Neural progenitor cell (in vitro differentiated cells): Measurements from ENCODE around the gene CLASRP. TPM values are rescaled to one million over a fixed set of nuclear protein-coding genes. Genes with fewer than 3 reads are reported as not detected.
"Not testable (repeated sequence)": the region's sequence is repeated elsewhere in the genome, so short reads cannot be mapped to it uniquely, and the experiment has no call there.

Source experiments
- DNase-seq: peaks from one replicate; pipeline ENCODE4 v3.0.0-alpha.2; 2016; ENCODE audit warnings: low spot score
- H2AFZ ChIP-seq: fragments of 200-600 bp; sonication (generic); replicated peaks from 2 replicates; pipeline ENCODE4 v1.6.1; 2016; ENCODE audit warnings: antibody characterized with exemption
- H3F3A ChIP-seq: fragments of 200-600 bp; sonication (generic); 2 replicates; pipeline ENCODE4 v1.6.1; 2016; ENCODE audit warnings: antibody characterized with exemption, low read depth
- H3K27ac ChIP-seq: fragments of 200-600 bp; sonication (generic); 2 replicates; pipeline ENCODE4 v1.5.1; 2016; ENCODE audit warnings: mild to moderate bottlenecking
- H3K27me3 ChIP-seq: fragments of 200-600 bp; sonication (generic); 2 replicates; pipeline ENCODE4 v1.6.1; 2016; ENCODE audit warnings: mild to moderate bottlenecking, moderate library complexity
- H3K36me3 ChIP-seq: fragments of 200-600 bp; sonication (generic); 2 replicates; pipeline ENCODE4 v1.5.1; 2016
- H3K4me1 ChIP-seq: fragments of 200-600 bp; sonication (generic); 2 replicates; pipeline ENCODE4 v1.6.1; 2016; ENCODE audit warnings: mixed run types
- H3K4me2 ChIP-seq: fragments of 200-600 bp; sonication (generic); 2 replicates; pipeline ENCODE4 v1.6.1; 2016
- H3K4me3 ChIP-seq: fragments of 200-600 bp; sonication (generic); 2 replicates; pipeline ENCODE4 v1.5.1; 2016
- H3K79me2 ChIP-seq: fragments of 200-600 bp; sonication (generic); 2 replicates; pipeline ENCODE4 v1.6.1; 2016; ENCODE audit warnings: low read depth
- H3K9ac ChIP-seq: fragments of 200-600 bp; sonication (generic); 2 replicates; pipeline ENCODE4 v1.6.1; 2016
- H3K9me3 ChIP-seq: fragments of 200-600 bp; sonication (generic); 2 replicates; pipeline ENCODE4 v1.5.1; 2016; ENCODE audit warnings: low read depth
- H4K20me1 ChIP-seq: fragments of 200-600 bp; sonication (generic); 2 replicates; pipeline ENCODE4 v1.6.1; 2016; ENCODE audit warnings: low read depth
- H3K27ac Mint-ChIP-seq: 3 replicates; pipeline ENCODE4 v1.8.0; 2021; ENCODE audit warnings: mixed read lengths
- H3K27me3 Mint-ChIP-seq: 2 replicates; pipeline ENCODE4 v1.8.0; 2022; ENCODE audit warnings: low read depth, mild to moderate bottlenecking, inconsistent platforms, moderate library complexity, mixed read lengths; ENCODE audit not compliant: insufficient read depth
- H3K36me3 Mint-ChIP-seq: 3 replicates; pipeline ENCODE4 v1.8.0; 2021; ENCODE audit warnings: mixed read lengths
- H3K4me1 Mint-ChIP-seq: 3 replicates; pipeline ENCODE4 v1.8.0; 2021; ENCODE audit warnings: mixed read lengths
- H3K4me3 Mint-ChIP-seq: 3 replicates; pipeline ENCODE4 v1.8.0; 2021; ENCODE audit warnings: mild to moderate bottlenecking, moderate library complexity, mixed read lengths
- H3K9me3 Mint-ChIP-seq: 3 replicates; pipeline ENCODE4 v1.8.0; 2020; ENCODE audit warnings: mixed read lengths
- CTCF ChIP-seq: fragments of 200-600 bp; sonication (generic); IDR thresholded peaks from 2 replicates; pipeline ENCODE4 v1.5.1; 2017; ENCODE audit warnings: antibody characterized with exemption, mild to moderate bottlenecking
- EZH2 ChIP-seq: fragments of 200-600 bp; sonication (generic); IDR thresholded peaks from 2 replicates; pipeline ENCODE4 v1.6.1; 2017; ENCODE audit warnings: antibody characterized with exemption, mild to moderate bottlenecking, moderate library complexity
- EZH2phosphoT487 ChIP-seq: fragments of 200-600 bp; sonication (generic); IDR thresholded peaks from 2 replicates; pipeline ENCODE4 v1.6.1; 2017; ENCODE audit warnings: antibody characterized with exemption
- total RNA-seq: library from RNA; depleted of rRNA; stranded (reverse); fragments of >200 nt; gene quantifications from 2 replicates; pipeline ENCODE4 v1.2.3, GENCODE V29; 2015; ENCODE audit warnings: low replicate concordance

The CLASRP gene
- total RNA-seq, 1 donor from 2014 or later: 57.0 TPM

GRCh38 chr19:44998025-44998424, 40.8 kb upstream of the CLASRP start:
- no peak for DNase-seq
- Histone ChIP-seq H3K27ac (no peak overlapping the region), H3K36me3 (no peaks in the 10 kb centered on the region), H3K4me1 (no peaks in the 10 kb centered on the region), H2AFZ (no peak overlapping the region), H4K20me1 (peaks cover 9% of the 10 kb centered on the region), H3F3A (peaks cover 20% of the 10 kb centered on the region), H3K9me3 (no peaks in the 10 kb centered on the region), H3K79me2 (no peaks in the 10 kb centered on the region), H3K27me3 (peaks cover 11% of the 10 kb centered on the region), H3K4me3 (no peak overlapping the region), H3K9ac (no peak overlapping the region), H3K4me2 (no peak overlapping the region)
- H3K36me3 Mint-ChIP-seq: no peaks in the 10 kb centered on the region
- H3K27me3 Mint-ChIP-seq: peaks cover 17% of the 10 kb centered on the region
- no peak overlapping the region for H3K27ac Mint-ChIP-seq
- H3K9me3 Mint-ChIP-seq: no peaks in the 10 kb centered on the region
- TF ChIP-seq CTCF (no peak), EZH2 (no peak), EZH2phosphoT487 (no peak)
- H3K4me1 Mint-ChIP-seq: peaks cover 3% of the 10 kb centered on the region
- peak overlapping the region; percentile 0 for H3K4me3 Mint-ChIP-seq

- H3K4me3 Mint-ChIP-seq: not testable (repeated sequence)
Measured at GRCh38 chr19:44999131-44999925, 39.5 kb upstream of the CLASRP start.

GRCh38 chr19:45000665-45001064, 38.2 kb upstream of the CLASRP start:
- peak overlapping the region; percentile 75 for H3K4me3 Mint-ChIP-seq
- H3K27ac Mint-ChIP-seq, H2AFZ ChIP-seq, H3K9me3 ChIP-seq, H3K4me1 ChIP-seq, H3K9ac ChIP-seq, H3K4me1 Mint-ChIP-seq, H3K79me2 ChIP-seq, H3K4me3 ChIP-seq, H3K36me3 Mint-ChIP-seq, H3K36me3 ChIP-seq, H3K27ac ChIP-seq, H3K9me3 Mint-ChIP-seq, DNase-seq, H4K20me1 ChIP-seq: not testable (repeated sequence)
- peaks cover 19% of the 10 kb centered on the region for H3K27me3 Mint-ChIP-seq
- H3F3A ChIP-seq: peaks cover 20% of the 10 kb centered on the region
- peaks cover 11% of the 10 kb centered on the region for H3K27me3 ChIP-seq
- peak overlapping the region; percentile 36 for H3K4me2 ChIP-seq

More at GRCh38 chr19:44999131-44999925, 39.5 kb upstream of the CLASRP start:
- not testable (repeated sequence) for H3K36me3 Mint-ChIP-seq, H3K27ac Mint-ChIP-seq, H3K4me2 ChIP-seq, H3K9ac ChIP-seq, H3K4me3 ChIP-seq, H2AFZ ChIP-seq, H3K36me3 ChIP-seq, H3K4me1 Mint-ChIP-seq, H3K9me3 Mint-ChIP-seq, H4K20me1 ChIP-seq, H3K27ac ChIP-seq, H3K9me3 ChIP-seq, H3K4me1 ChIP-seq, DNase-seq, H3K79me2 ChIP-seq
- H3F3A ChIP-seq: peaks cover 20% of the 10 kb centered on the region
- peaks cover 11% of the 10 kb centered on the region for H3K27me3 ChIP-seq
- peaks cover 17% of the 10 kb centered on the region for H3K27me3 Mint-ChIP-seq

GRCh38 chr19:45001087-45001739, 37.6 kb upstream of the CLASRP start, which contains the start of gene RELB:
RELB (plus strand) TSS chr19:45001464; CDS start chr19:45001580, 116 bp downstream.
- DNase-seq: peak; percentile 98
- Mint-ChIP-seq H3K27me3 (peaks cover 19% of the 10 kb centered on the region), H3K36me3 (no peaks in the 10 kb centered on the region), H3K4me1 (peaks cover 3% of the 10 kb centered on the region), H3K9me3 (no peaks in the 10 kb centered on the region), H3K4me3 (peak within 1 kb of the TSS; percentile 96), H3K27ac (no peak within 1 kb of the TSS)
- H4K20me1 ChIP-seq: peaks cover 9% of the 10 kb centered on the region
- H3K36me3 ChIP-seq: no peaks in the 10 kb centered on the region
- H3K4me1 ChIP-seq: no peaks in the 10 kb centered on the region
- no peaks in the 10 kb centered on the region for H3K9me3 ChIP-seq
- H2AFZ ChIP-seq: peak within 1 kb of the TSS; percentile 83
- peak within 1 kb of the TSS; percentile 85 for H3K27ac ChIP-seq
- peak within 1 kb of the TSS; percentile 79 for H3K4me3 ChIP-seq
- TF ChIP-seq EZH2phosphoT487 (no peak), EZH2 (no peak), CTCF (no peak)
- peaks cover 20% of the 10 kb centered on the region for H3F3A ChIP-seq
- H3K27me3 ChIP-seq: peaks cover 11% of the 10 kb centered on the region
- no peaks in the 10 kb centered on the region for H3K79me2 ChIP-seq
- H3K9ac ChIP-seq: peak within 1 kb of the TSS; percentile 66
- peak within 1 kb of the TSS; percentile 83 for H3K4me2 ChIP-seq
